ENCODE results near the gene GAS2L3. TPM values are rescaled to one million over a fixed set of nuclear protein-coding genes. Genes with fewer than 3 reads are reported as not detected.

GAS2L3 gene
- total and polyA plus RNA-seq, 9 of the 15 experiments (the other 6 are each of a cell fraction or from before 2014, with no cell fraction given), result 1.5 to 9.8 (median 3.5) TPM

- TF ChIP-seq ZBTB11 (CRISPR knock-in tag; IDR thresholded peaks at IDR 0.05) (no peak), ZNF165 (CRISPR knock-in tag; IDR thresholded peaks at IDR 0.05; ENCODE audit: borderline replicate concordance) (no peak)
These were observed 40.1 kb upstream of the GAS2L3 start (continued) for GRCh38 chr12:100533376-100533775.

GRCh38 chr12:100534625-100535227 lies 38.8 kb upstream of the GAS2L3 start:
- H3K4me1 ChIP-seq (replicated peaks in 1 of 2; ENCODE audit: control insufficient read depth in 2 of 2, insufficient read depth in 2 of 2, low read length in 2 of 2), result no peaks in the 10 kb centered on the region
- no peak overlapping the region for H3K27ac ChIP-seq (ENCODE audit: extremely low read depth, low read depth, low read length)
- WGBS (ENCODE audit: insufficient coverage, low coverage, missing lambda C conversion rate), result 0% methylated on average over 6 of the region's 6 CpGs
- no TSS peak for BruUV-seq (replicated peaks)
- H3K27me3 ChIP-seq (ENCODE audit: control insufficient read depth in 2 of 2, insufficient read depth in 2 of 2, low read length in 2 of 2), result no peaks in the 10 kb centered on the region; a peak in 3 of 5 replicates
- FAIRE-seq (no peak), DNase-seq (ENCODE audit: extremely low read depth in 1 of 4, low spot score in 3 of 4) (no peak), ATAC-seq (no peak)
- H3K9me1 ChIP-seq (ENCODE audit: control insufficient read depth, insufficient read depth, low read length), result no peaks in the 10 kb centered on the region
- no peak overlapping the region for H3K4me3 ChIP-seq
- H4K20me1 ChIP-seq (replicated peaks; ENCODE audit: control insufficient read depth, insufficient read depth, low read length), result no peaks in the 10 kb centered on the region
- POLR2A ChIA-PET, result no interaction called here
- CTCF ChIA-PET (ENCODE audit: low intra/inter-chr PET ratio), result no interaction called here
- TF ChIP-seq VEZF1 (CRISPR knock-in tag; IDR thresholded peaks at IDR 0.05), result no peak
- no peak for TF ChIP-seq ZNF764 (CRISPR knock-in tag; IDR thresholded peaks at IDR 0.05; ENCODE audit: low read depth)
- TF ChIP-seq IRF9 (tag; IDR thresholded peaks at IDR 0.05), result no peak
- TF ChIP-seq ELF4 (CRISPR knock-in tag; IDR thresholded peaks at IDR 0.05), result no peak
- TF ChIP-seq ILF3 (IDR thresholded peaks at IDR 0.05; ENCODE audit: borderline replicate concordance), result no peak
- no peak for TF ChIP-seq ERF (CRISPR knock-in tag; IDR thresholded peaks at IDR 0.05)
- no peak for TF ChIP-seq TGIF2 (CRISPR knock-in tag; IDR thresholded peaks at IDR 0.05)
- intact Hi-C loops (cut with micrococcal nuclease) (no loop called here), in situ Hi-C loops (cut with MboI) (no loop called here)
- H3K79me2 ChIP-seq (ENCODE audit: control insufficient read depth, insufficient read depth, low read length), result no peaks in the 10 kb centered on the region
- no peak overlapping the region for H2AFZ ChIP-seq (ENCODE audit: low read depth, low read length)
- no peaks in the 10 kb centered on the region for H3K9me3 ChIP-seq (replicated peaks; ENCODE audit: control insufficient read depth, insufficient read depth, low read depth, low read length)
- no peak overlapping the region for H3K4me2 ChIP-seq (ENCODE audit: insufficient read depth, low read length)
- no peaks in the 10 kb centered on the region for H3K36me3 ChIP-seq (ENCODE audit: control insufficient read depth, insufficient read depth, low read length)
- no peak overlapping the region for H3K9ac ChIP-seq (ENCODE audit: insufficient read depth in 1 of 2, low read depth in 2 of 2, low read length in 2 of 2)
